C1 segment of cervical spinal cord (tissue), 14 donors: ENCODE measurements around the gene EPN2.

Experiments used
- DNase-seq, 14 donors: peaks; one replicate each; lab custom pipeline; 2025; lab: John Stamatoyannopoulos, UW

Gene EPN2

GRCh38 chr17:19364699-19365498, 127.7 kb downstream of the EPN2 start:
- peak in 2 of 14 donors; percentile 31 to 91 for DNase-seq

- DNase-seq: no peak
Observed at GRCh38 chr17:19365499-19365817, 128.3 kb downstream of the EPN2 start.

- no peak for DNase-seq
Observed at GRCh38 chr17:19365833-19366636, 128.9 kb downstream of the EPN2 start.

GRCh38 chr17:19366637-19366972, 129.4 kb downstream of the EPN2 start:
- DNase-seq: no peak

- DNase-seq: no peak
Observed at GRCh38 chr17:19368229-19368628, 131.1 kb downstream of the EPN2 start.

GRCh38 chr17:19369107-19369778, 132.1 kb downstream of the EPN2 start:
- no peak for DNase-seq

GRCh38 chr17:19369846-19370492, 132.8 kb downstream of the EPN2 start:
- no peak for DNase-seq

GRCh38 chr17:19370493-19370960, 133.4 kb downstream of the EPN2 start:
- DNase-seq: no peak

- DNase-seq: no peak
Observed at GRCh38 chr17:19371259-19372010, 134.3 kb downstream of the EPN2 start.

- DNase-seq: no peak
Observed at GRCh38 chr17:19372011-19372370, 134.8 kb downstream of the EPN2 start.

- no peak for DNase-seq
Observed at GRCh38 chr17:19372439-19372838, 135.3 kb downstream of the EPN2 start.

- no peak for DNase-seq
Observed at GRCh38 chr17:19372866-19373504, 135.8 kb downstream of the EPN2 start.

GRCh38 chr17:19374136-19374535, 137.0 kb downstream of the EPN2 start:
- no peak for DNase-seq

GRCh38 chr17:19375732-19376131, 138.6 kb downstream of the EPN2 start:
- DNase-seq: no peak

- no peak for DNase-seq
Observed at GRCh38 chr17:19376811-19377210, 139.6 kb downstream of the EPN2 start.

GRCh38 chr17:19377602-19378415, 140.6 kb downstream of the EPN2 start:
- peak; percentile 86 to 100 (median 99) for DNase-seq

- peak in 2 of 14 donors; percentile 50 to 58 for DNase-seq
Observed at GRCh38 chr17:19378416-19379360, 141.5 kb downstream of the EPN2 start, which contains the start of gene MAPK7. Gene MAPK7 (plus strand): TSS chr17:19378498. CDS start chr17:19378901, 403 bp downstream.

- no peak for DNase-seq
Observed at GRCh38 chr17:19379361-19380065, 142.3 kb downstream of the EPN2 start.
